Tibial artery (tissue), 4 donors: ENCODE measurements around the gene UBE2M.
A peak's percentile ranks its signal among the peaks of the same experiment; 100 is the strongest.
"Not testable (repeated sequence)": the region's sequence is repeated elsewhere in the genome, so short reads cannot be mapped to it uniquely, and the experiment has no call there.

Source experiments
- DNase-seq, 2 donors: peaks; one replicate each; pipeline ENCODE4 v3.0.0-alpha.2; 2019
- H3K27ac ChIP-seq, 2 donors: fragments of 200-600 bp; sonication (generic) in 1 of 2; 1 replicate in 1 of 2; 2 replicates in 1 of 2; pipeline ENCODE4 v1.5.1; 2018 to 2019; ENCODE audit warnings: mild to moderate bottlenecking in 1 of 2
- H3K27me3 ChIP-seq, 2 donors: fragments of 200-600 bp; sonication (generic) in 1 of 2; one replicate each; pipeline versions ENCODE4 v1.5.1 to v1.6.0; 2016 to 2019
- H3K36me3 ChIP-seq, 3 donors: fragments of 200-600 bp; sonication (generic) in 2 of 3; one replicate each; pipeline ENCODE4 v1.5.1; 2016 to 2019; ENCODE audit warnings: mild to moderate bottlenecking in 2 of 3
- H3K4me1 ChIP-seq, 4 donors: fragments of 200-600 bp; sonication (generic) in 2 of 4; 1 replicate in 3 of 4; 2 replicates in 1 of 4; pipeline ENCODE4 v1.5.1; 2016 to 2019
- H3K4me3 ChIP-seq, 2 donors: fragments of 200-600 bp; sonication (generic) in 1 of 2; 1 replicate in 1 of 2; 2 replicates in 1 of 2; pipeline ENCODE4 v1.5.1; 2018 to 2019; ENCODE audit warnings: mild to moderate bottlenecking in 2 of 2
- H3K9me3 ChIP-seq, 3 donors: fragments of 200-600 bp; sonication (generic) in 1 of 3; one replicate each; pipeline ENCODE4 v1.5.1; 2016 to 2019
- CTCF ChIP-seq, 2 experiments: fragments of 200-600 bp in 1 of 2; fragments of 450-650 bp in 1 of 2; IDR thresholded peaks; one replicate each; pipeline ENCODE4 v1.5.1; 2017 to 2019; ENCODE audit warnings: antibody characterized with exemption in 2 of 2, mild to moderate bottlenecking in 1 of 2, moderate library complexity in 1 of 2
- intact Hi-C: fragments of 100-400 bp; cut with DNase I; formaldehyde crosslinking; loops from one replicate; pipeline ENCODE4 v1.15.0; 2023; ENCODE audit warnings: low total_unique reads

Gene UBE2M

GRCh38 chr19:58546019-58546530 lies 12.3 kb downstream of the UBE2M start:
- Histone ChIP-seq H3K9me3 (no peaks in the 10 kb centered on the region), H3K4me3 (peak overlapping the region; percentile 80 to 96), H3K27ac (peak overlapping the region; percentile 94 to 95), H3K27me3 (no peaks in the 10 kb centered on the region), H3K36me3 (peaks cover 41 to 52% (median 48%) of the 10 kb centered on the region in 3 donors), H3K4me1 (peaks cover 4 to 35% (median 28%) of the 10 kb centered on the region in 4 donors)
- intact Hi-C loops = no loop called here
- DNase-seq = no peak
- no peak for TF ChIP-seq CTCF (IDR thresholded peaks at IDR 0.05)

DNA sequence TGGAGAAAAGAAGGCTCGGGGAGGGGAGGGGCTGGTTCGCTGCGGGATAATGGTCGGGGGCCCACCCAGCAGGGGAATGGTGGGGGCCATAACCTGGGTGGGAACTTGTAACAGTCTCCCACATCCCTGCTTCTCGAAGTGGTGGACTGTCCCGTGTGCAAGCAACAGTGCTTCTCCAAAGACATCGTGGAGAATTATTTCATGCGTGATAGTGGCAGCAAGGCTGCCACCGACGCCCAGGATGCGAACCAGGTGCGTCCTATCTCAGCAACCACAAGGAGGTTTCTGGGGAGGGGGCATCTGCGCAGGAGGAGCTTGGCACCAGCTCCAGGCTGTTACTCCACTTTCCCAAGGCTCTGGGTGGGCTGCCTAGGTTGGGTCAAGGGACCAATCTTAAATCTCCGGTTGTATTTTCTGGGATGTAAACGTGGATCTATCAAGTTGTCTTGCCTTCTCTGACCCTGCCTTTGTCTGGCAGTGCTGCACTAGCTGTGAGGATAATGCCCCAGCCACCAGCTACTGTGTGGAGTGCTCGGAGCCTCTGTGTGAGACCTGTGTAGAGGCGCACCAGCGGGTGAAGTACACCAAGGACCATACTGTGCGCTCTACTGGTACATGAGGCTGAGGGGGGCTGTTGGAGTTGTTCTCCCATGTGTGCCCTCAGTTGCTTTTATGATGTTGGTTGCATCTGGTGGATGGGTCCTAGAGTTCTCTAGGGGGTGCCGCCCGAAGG lies 13.0 kb downstream of the UBE2M start:
- DNase-seq = no peak
- Histone ChIP-seq H3K27ac (peak overlapping the region; percentile 94 to 95), H3K4me3 (peak overlapping the region; percentile 80 to 96), H3K27me3 (no peaks in the 10 kb centered on the region), H3K9me3 (no peaks in the 10 kb centered on the region), H3K36me3 (peaks cover 35 to 45% (median 43%) of the 10 kb centered on the region in 3 donors), H3K4me1 (peaks cover 4 to 35% (median 28%) of the 10 kb centered on the region in 4 donors)
- TF ChIP-seq CTCF (IDR thresholded peaks at IDR 0.05) = no peak
- intact Hi-C loops = no loop called here

DNA sequence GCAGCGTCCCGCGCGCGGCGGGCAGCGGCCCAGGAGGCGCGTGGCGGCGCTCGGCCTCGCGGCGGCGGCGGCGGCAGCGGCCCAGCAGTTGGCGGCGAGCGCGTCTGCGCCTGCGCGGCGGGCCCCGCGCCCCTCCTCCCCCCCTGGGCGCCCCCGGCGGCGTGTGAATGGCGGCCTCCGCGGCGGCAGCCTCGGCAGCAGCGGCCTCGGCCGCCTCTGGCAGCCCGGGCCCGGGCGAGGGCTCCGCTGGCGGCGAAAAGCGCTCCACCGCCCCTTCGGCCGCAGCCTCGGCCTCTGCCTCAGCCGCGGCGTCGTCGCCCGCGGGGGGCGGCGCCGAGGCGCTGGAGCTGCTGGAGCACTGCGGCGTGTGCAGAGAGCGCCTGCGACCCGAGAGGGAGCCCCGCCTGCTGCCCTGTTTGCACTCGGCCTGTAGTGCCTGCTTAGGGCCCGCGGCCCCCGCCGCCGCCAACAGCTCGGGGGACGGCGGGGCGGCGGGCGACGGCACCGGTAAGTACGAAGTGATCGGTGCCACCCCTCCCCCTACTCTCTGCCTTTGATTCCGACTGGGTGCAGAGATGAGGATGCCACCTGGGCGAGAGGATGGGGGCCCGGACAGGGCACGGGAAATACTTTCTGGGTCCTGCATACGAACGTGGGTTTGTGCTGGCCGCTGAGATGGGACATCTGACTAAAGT lies 13.7 kb downstream of the UBE2M start:
- DNase-seq = no peak
- peaks cover 4 to 35% (median 28%) of the 10 kb centered on the region in 4 donors for H3K4me1 ChIP-seq
- H3K4me3 ChIP-seq = peak overlapping the region; percentile 80 to 96
- intact Hi-C loops = no loop called here
- no peaks in the 10 kb centered on the region for H3K9me3 ChIP-seq
- peaks cover 0 to under 1% of the 10 kb centered on the region in 2 donors for H3K27me3 ChIP-seq
- H3K27ac ChIP-seq = peak overlapping the region; percentile 94 to 95
- peaks cover 28 to 38% (median 36%) of the 10 kb centered on the region in 3 donors for H3K36me3 ChIP-seq
- no peak for TF ChIP-seq CTCF (IDR thresholded peaks at IDR 0.05)

GRCh38 chr19:58543826-58544590 lies 14.4 kb downstream of the UBE2M start, which contains the start of gene TRIM28:
TSS of gene TRIM28 (plus strand) at chr19:58544064. CDS start at chr19:58544758, 694 bp downstream.
- peaks cover 0 to 7% of the 10 kb centered on the region in 2 donors for H3K27me3 ChIP-seq
- no peaks in the 10 kb centered on the region for H3K9me3 ChIP-seq
- peaks cover 21 to 31% (median 28%) of the 10 kb centered on the region in 3 donors for H3K36me3 ChIP-seq
- peak in 1 of 2 experiments; percentile 14 for TF ChIP-seq CTCF (IDR thresholded peaks at IDR 0.05)
- H3K4me3 ChIP-seq = peak within 1 kb of the TSS; percentile 80 to 96
- peak within 1 kb of the TSS; percentile 94 to 95 for H3K27ac ChIP-seq
- H3K4me1 ChIP-seq = peaks cover 4 to 35% (median 28%) of the 10 kb centered on the region in 4 donors
- intact Hi-C loops = no loop called here
- peak; percentile 98 to 99 for DNase-seq

GRCh38 chr19:58542641-58543372 lies 15.6 kb downstream of the UBE2M start:
- Histone ChIP-seq H3K36me3 (peaks cover 9 to 19% (median 16%) of the 10 kb centered on the region in 3 donors), H3K27me3 (peaks cover 0 to 18% of the 10 kb centered on the region in 2 donors), H3K4me3 (peak overlapping the region; percentile 80 to 96), H3K4me1 (peaks cover 4 to 45% (median 31%) of the 10 kb centered on the region in 4 donors), H3K27ac (peak overlapping the region; percentile 94 to 95)
- intact Hi-C loops, H3K9me3 ChIP-seq, DNase-seq: not testable (repeated sequence)

DNA sequence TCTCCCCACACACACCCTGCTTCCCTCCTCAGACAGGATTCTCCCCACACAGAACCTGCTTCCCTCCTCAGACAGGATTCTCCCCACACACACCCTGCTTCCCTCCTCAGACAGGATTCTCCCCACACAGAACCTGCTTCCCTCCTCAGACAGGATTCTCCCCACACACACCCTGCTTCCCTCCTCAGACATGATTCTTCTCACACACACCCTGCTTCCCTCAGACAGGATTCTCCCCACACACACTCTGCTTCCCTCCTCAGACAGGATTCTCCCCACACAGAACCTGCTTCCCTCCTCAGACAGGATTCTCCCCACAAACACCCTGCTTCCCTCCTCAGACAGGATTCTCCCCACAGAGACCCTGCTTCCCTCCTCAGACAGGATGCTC lies 19.2 kb downstream of the UBE2M start:
- H3K4me3 ChIP-seq, intact Hi-C loops: not testable (repeated sequence)

More for the DNA sequence above, 19.2 kb downstream of the UBE2M start:
- H3K27ac ChIP-seq, H3K36me3 ChIP-seq, H3K9me3 ChIP-seq, DNase-seq: not testable (repeated sequence)
- Histone ChIP-seq H3K27me3 (peaks cover 0 to 38% of the 10 kb centered on the region in 2 donors), H3K4me1 (peaks cover 0 to 17% (median 8%) of the 10 kb centered on the region in 4 donors)
